Measurements from ENCODE around the gene DCDC1. TPM values are rescaled to one million over a fixed set of nuclear protein-coding genes. Genes with fewer than 3 reads are reported as not detected.

DCDC1 gene
- total and polyA plus RNA-seq, 9 of the 15 experiments (the other 6 are each of a cell fraction or from before 2014, with no cell fraction given), result 0.05 to 0.18 (median 0.08) TPM; not detected in 3

- TF ChIP-seq ZBTB40 (IDR thresholded peaks at IDR 0.05) (0 out of 2 replicates have a peak, but pooled peaks have one; percentile 21), ZBTB40 (CRISPR knock-in tag; IDR thresholded peaks at IDR 0.05) (no peak), CEBPG (CRISPR knock-in tag; IDR thresholded peaks at IDR 0.05) (no peak), CEBPG (tag; conservative IDR thresholded peaks at IDR 0.05 in 1 of 2, IDR thresholded peaks at IDR 0.05 in 1 of 2) (no peak), ZNF655 (CRISPR knock-in tag; IDR thresholded peaks at IDR 0.05) (no peak)
- TF ChIP-seq, protein P1, sequence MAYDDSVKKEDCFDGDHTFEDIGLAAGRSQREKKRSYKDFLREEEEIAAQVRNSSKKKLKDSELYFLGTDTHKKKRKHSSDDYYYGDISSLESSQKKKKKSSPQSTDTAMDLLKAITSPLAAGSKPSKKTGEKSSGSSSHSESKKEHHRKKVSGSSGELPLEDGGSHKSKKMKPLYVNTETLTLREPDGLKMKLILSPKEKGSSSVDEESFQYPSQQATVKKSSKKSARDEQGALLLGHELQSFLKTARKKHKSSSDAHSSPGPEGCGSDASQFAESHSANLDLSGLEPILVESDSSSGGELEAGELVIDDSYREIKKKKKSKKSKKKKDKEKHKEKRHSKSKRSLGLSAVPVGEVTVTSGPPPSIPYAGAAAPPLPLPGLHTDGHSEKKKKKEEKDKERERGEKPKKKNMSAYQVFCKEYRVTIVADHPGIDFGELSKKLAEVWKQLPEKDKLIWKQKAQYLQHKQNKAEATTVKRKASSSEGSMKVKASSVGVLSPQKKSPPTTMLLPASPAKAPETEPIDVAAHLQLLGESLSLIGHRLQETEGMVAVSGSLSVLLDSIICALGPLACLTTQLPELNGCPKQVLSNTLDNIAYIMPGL (CRISPR knock-in tag; IDR thresholded peaks at IDR 0.05), result no peak
- TF ChIP-seq, protein P2, sequence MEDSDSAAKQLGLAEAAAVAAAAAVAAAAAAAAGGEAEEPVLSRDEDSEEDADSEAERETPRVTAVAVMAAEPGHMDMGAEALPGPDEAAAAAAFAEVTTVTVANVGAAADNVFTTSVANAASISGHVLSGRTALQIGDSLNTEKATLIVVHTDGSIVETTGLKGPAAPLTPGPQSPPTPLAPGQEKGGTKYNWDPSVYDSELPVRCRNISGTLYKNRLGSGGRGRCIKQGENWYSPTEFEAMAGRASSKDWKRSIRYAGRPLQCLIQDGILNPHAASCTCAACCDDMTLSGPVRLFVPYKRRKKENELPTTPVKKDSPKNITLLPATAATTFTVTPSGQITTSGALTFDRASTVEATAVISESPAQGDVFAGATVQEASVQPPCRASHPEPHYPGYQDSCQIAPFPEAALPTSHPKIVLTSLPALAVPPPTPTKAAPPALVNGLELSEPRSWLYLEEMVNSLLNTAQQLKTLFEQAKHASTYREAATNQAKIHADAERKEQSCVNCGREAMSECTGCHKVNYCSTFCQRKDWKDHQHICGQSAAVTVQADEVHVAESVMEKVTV (CRISPR knock-in tag; IDR thresholded peaks at IDR 0.05), result peak; percentile 44
- TF ChIP-seq, protein P3, sequence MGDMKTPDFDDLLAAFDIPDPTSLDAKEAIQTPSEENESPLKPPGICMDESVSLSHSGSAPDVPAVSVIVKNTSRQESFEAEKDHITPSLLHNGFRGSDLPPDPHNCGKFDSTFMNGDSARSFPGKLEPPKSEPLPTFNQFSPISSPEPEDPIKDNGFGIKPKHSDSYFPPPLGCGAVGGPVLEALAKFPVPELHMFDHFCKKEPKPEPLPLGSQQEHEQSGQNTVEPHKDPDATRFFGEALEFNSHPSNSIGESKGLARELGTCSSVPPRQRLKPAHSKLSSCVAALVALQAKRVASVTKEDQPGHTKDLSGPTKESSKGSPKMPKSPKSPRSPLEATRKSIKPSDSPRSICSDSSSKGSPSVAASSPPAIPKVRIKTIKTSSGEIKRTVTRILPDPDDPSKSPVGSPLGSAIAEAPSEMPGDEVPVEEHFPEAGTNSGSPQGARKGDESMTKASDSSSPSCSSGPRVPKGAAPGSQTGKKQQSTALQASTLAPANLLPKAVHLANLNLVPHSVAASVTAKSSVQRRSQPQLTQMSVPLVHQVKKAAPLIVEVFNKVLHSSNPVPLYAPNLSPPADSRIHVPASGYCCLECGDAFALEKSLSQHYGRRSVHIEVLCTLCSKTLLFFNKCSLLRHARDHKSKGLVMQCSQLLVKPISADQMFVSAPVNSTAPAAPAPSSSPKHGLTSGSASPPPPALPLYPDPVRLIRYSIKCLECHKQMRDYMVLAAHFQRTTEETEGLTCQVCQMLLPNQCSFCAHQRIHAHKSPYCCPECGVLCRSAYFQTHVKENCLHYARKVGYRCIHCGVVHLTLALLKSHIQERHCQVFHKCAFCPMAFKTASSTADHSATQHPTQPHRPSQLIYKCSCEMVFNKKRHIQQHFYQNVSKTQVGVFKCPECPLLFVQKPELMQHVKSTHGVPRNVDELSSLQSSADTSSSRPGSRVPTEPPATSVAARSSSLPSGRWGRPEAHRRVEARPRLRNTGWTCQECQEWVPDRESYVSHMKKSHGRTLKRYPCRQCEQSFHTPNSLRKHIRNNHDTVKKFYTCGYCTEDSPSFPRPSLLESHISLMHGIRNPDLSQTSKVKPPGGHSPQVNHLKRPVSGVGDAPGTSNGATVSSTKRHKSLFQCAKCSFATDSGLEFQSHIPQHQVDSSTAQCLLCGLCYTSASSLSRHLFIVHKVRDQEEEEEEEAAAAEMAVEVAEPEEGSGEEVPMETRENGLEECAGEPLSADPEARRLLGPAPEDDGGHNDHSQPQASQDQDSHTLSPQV (IDR thresholded peaks at IDR 0.05), result no peak
These were observed 27.8 kb upstream of the DCDC1 start (continued) for GRCh38 chr11:31397239-31397834.

Measured in K562 (cell line).